H9 (cell line): Measurements from ENCODE around the gene ACSL3. TPM values are rescaled to one million over a fixed set of nuclear protein-coding genes. Genes with fewer than 3 reads are reported as not detected.

ENCODE experiments used
- DNase-seq: peaks from one replicate; pipeline ENCODE4 v3.0.0-alpha.2; 2017
- H2AFZ ChIP-seq: one replicate; pipeline ENCODE4 v1.6.1; 2013; ENCODE audit warnings: mild to moderate bottlenecking, low read length, control low read depth, moderate library complexity
- H2AK5ac ChIP-seq: 2 replicates; pipeline ENCODE4 v1.6.1; 2013; ENCODE audit warnings: low read length, control low read depth, mixed read lengths; ENCODE audit not compliant: insufficient read length
- H2BK120ac ChIP-seq: one replicate; pipeline ENCODE4 v1.6.1; 2013; ENCODE audit warnings: low read depth, mild to moderate bottlenecking, low read length, control low read depth, inconsistent platforms; ENCODE audit not compliant: poor library complexity, severe bottlenecking
- H2BK12ac ChIP-seq: 2 replicates; pipeline ENCODE4 v1.6.1; 2013; ENCODE audit warnings: low read length, control low read depth, mixed read lengths, low read depth; ENCODE audit not compliant: insufficient read length
- H2BK15ac ChIP-seq: 2 replicates; pipeline ENCODE4 v1.6.1; 2013; ENCODE audit warnings: low read depth, low read length, control low read depth
- H2BK20ac ChIP-seq: one replicate; pipeline ENCODE4 v1.6.1; 2013; ENCODE audit warnings: low read depth, mild to moderate bottlenecking, low read length, control low read depth, inconsistent platforms; ENCODE audit not compliant: poor library complexity, severe bottlenecking
- H2BK5ac ChIP-seq: 2 replicates; pipeline ENCODE4 v1.6.1; 2013; ENCODE audit warnings: low read length, control low read depth, mixed read lengths; ENCODE audit not compliant: insufficient read length
- H3K14ac ChIP-seq: 2 replicates; pipeline ENCODE4 v1.6.1; 2013; ENCODE audit warnings: low read length, control low read depth; ENCODE audit not compliant: insufficient read depth
- H3K18ac ChIP-seq: 2 replicates; pipeline ENCODE4 v1.6.1; 2013; ENCODE audit warnings: low read depth, mild to moderate bottlenecking, mixed read lengths, low read length, control low read depth; ENCODE audit not compliant: insufficient read length
- H3K23ac ChIP-seq: 2 replicates; pipeline ENCODE4 v1.6.1; 2013; ENCODE audit warnings: low read length, control low read depth, mixed read lengths, low read depth; ENCODE audit not compliant: insufficient read length
- H3K23me2 ChIP-seq: 2 replicates; pipeline ENCODE4 v1.6.1; 2013; ENCODE audit warnings: low read depth, mild to moderate bottlenecking, mixed read lengths, low read length, control low read depth; ENCODE audit not compliant: insufficient read length, poor library complexity, severe bottlenecking
- H3K27ac ChIP-seq: 2 replicates; pipeline ENCODE4 v1.5.1; 2013; ENCODE audit warnings: low read length, control low read depth, mixed read lengths, low read depth; ENCODE audit not compliant: insufficient read length
- H3K27me3 ChIP-seq: 2 replicates; pipeline ENCODE4 v1.6.1; 2013; ENCODE audit warnings: low read length, control low read depth, inconsistent platforms; ENCODE audit not compliant: insufficient read depth
- H3K4ac ChIP-seq: 2 replicates; pipeline ENCODE4 v1.6.1; 2013; ENCODE audit warnings: low read depth, mild to moderate bottlenecking, control low read depth, inconsistent platforms, low read length, moderate library complexity
- H3K4me1 ChIP-seq: 2 replicates; pipeline ENCODE4 v1.6.1; 2013; ENCODE audit warnings: low read length, control low read depth, inconsistent platforms; ENCODE audit not compliant: insufficient read depth
- H3K4me2 ChIP-seq: 2 replicates; pipeline ENCODE4 v1.6.1; 2013; ENCODE audit warnings: low read length, control low read depth, mixed read lengths; ENCODE audit not compliant: insufficient read length, insufficient read depth
- H3K56ac ChIP-seq: 2 replicates; pipeline ENCODE4 v1.6.1; 2013; ENCODE audit warnings: low read depth, mild to moderate bottlenecking, mixed read lengths, low read length, control low read depth; ENCODE audit not compliant: insufficient read length
- H3K79me1 ChIP-seq: 2 replicates; pipeline ENCODE4 v1.6.1; 2013; ENCODE audit warnings: low read depth, mild to moderate bottlenecking, moderate library complexity, low read length, control low read depth, inconsistent platforms; ENCODE audit not compliant: insufficient read depth, poor library complexity, severe bottlenecking
- H3K79me2 ChIP-seq: 2 replicates; pipeline ENCODE4 v1.6.1; 2013; ENCODE audit warnings: low read length, control low read depth, inconsistent platforms; ENCODE audit not compliant: insufficient read depth
- H3K9ac ChIP-seq: 2 replicates; pipeline ENCODE4 v1.6.1; 2013; ENCODE audit warnings: low read length, control low read depth, mixed read lengths; ENCODE audit not compliant: insufficient read length; ENCODE audit errors: extremely low read depth
- H3K9me3 ChIP-seq: one replicate; pipeline ENCODE4 v1.6.1; 2013; ENCODE audit warnings: low read depth, low read length, inconsistent platforms; ENCODE audit not compliant: control insufficient read depth
- H3T11ph ChIP-seq: one replicate; pipeline ENCODE4 v1.6.1; 2013; ENCODE audit warnings: mild to moderate bottlenecking, low read length, control low read depth, inconsistent platforms
- H4K20me1 ChIP-seq: one replicate; pipeline ENCODE4 v1.6.1; 2013; ENCODE audit not compliant: control insufficient read depth, insufficient read length, insufficient read depth
- H4K5ac ChIP-seq: 2 replicates; pipeline ENCODE4 v1.6.1; 2013; ENCODE audit warnings: low read depth, mild to moderate bottlenecking, mixed read lengths, low read length, control low read depth; ENCODE audit not compliant: insufficient read length
- H4K8ac ChIP-seq: replicated peaks from 2 replicates; pipeline ENCODE4 v1.6.1; 2013; ENCODE audit warnings: low read length, control low read depth, mixed read lengths, low read depth; ENCODE audit not compliant: insufficient read length
- H4K91ac ChIP-seq: 2 replicates; pipeline ENCODE4 v1.6.1; 2013; ENCODE audit warnings: low read depth, mild to moderate bottlenecking, moderate library complexity, mixed read lengths, low read length, control low read depth; ENCODE audit not compliant: insufficient read length
- H3K27ac Mint-ChIP-seq, 3 experiments: 2 replicates in 2 of 3; 3 replicates in 1 of 3; pipeline ENCODE4 v1.8.0; 2020 to 2021; ENCODE audit warnings: mixed read lengths in 3 of 3, mild to moderate bottlenecking in 1 of 3, moderate library complexity in 1 of 3
- H3K27me3 Mint-ChIP-seq: 2 replicates; pipeline ENCODE4 v1.8.0; 2021; ENCODE audit warnings: low read depth, mild to moderate bottlenecking, moderate library complexity, mixed read lengths
- H3K36me3 Mint-ChIP-seq, 3 experiments: 2 replicates in 2 of 3; 3 replicates in 1 of 3; pipeline ENCODE4 v1.8.0; 2020 to 2021; ENCODE audit warnings: low read depth in 3 of 3, mixed read lengths in 3 of 3; ENCODE audit not compliant: insufficient read depth in 1 of 3
- H3K4me1 Mint-ChIP-seq, 2 experiments: 2 replicates each; pipeline ENCODE4 v1.8.0; 2020; ENCODE audit warnings: mixed read lengths in 2 of 2
- H3K4me3 Mint-ChIP-seq, 2 experiments: 2 replicates in 1 of 2; 3 replicates in 1 of 2; pipeline ENCODE4 v1.8.0; 2020 to 2021; ENCODE audit warnings: mild to moderate bottlenecking in 2 of 2, mixed read lengths in 2 of 2, moderate library complexity in 1 of 2
- H3K9me3 Mint-ChIP-seq, 2 experiments: 2 replicates in 1 of 2; 3 replicates in 1 of 2; pipeline ENCODE4 v1.8.0; 2020; ENCODE audit warnings: mild to moderate bottlenecking in 2 of 2, mixed read lengths in 2 of 2, moderate library complexity in 1 of 2
- WGBS: extraction: QIAGEN DNeasy Blood & Tissue Kit; methylation state at CpG from one replicate; pipeline ENCODE4 v1.1.7; 2013; ENCODE audit warnings: missing lambda C conversion rate, low lambda C conversion rate, mixed read lengths; ENCODE audit not compliant: insufficient read length; ENCODE audit errors: extremely low coverage; 5-methylcytosine and 5-hydroxymethylcytosine counted together
- total RNA-seq: library from RNA; stranded (reverse); gene quantifications from 2 replicates; pipeline ENCODE4 v1.2.1, GENCODE V29; 2021
- TF ChIP-seq, protein P1 (sequence below): fragments of 200-600 bp; sonication (generic); conservative IDR thresholded peaks from 3 replicates; pipeline ENCODE4 v1.8.0; 2021; ENCODE audit warnings: antibody characterized with exemption, mild to moderate bottlenecking

ACSL3 gene
- total RNA-seq, 1 experiment from 2014 or later, result 60.9 TPM

DNA sequence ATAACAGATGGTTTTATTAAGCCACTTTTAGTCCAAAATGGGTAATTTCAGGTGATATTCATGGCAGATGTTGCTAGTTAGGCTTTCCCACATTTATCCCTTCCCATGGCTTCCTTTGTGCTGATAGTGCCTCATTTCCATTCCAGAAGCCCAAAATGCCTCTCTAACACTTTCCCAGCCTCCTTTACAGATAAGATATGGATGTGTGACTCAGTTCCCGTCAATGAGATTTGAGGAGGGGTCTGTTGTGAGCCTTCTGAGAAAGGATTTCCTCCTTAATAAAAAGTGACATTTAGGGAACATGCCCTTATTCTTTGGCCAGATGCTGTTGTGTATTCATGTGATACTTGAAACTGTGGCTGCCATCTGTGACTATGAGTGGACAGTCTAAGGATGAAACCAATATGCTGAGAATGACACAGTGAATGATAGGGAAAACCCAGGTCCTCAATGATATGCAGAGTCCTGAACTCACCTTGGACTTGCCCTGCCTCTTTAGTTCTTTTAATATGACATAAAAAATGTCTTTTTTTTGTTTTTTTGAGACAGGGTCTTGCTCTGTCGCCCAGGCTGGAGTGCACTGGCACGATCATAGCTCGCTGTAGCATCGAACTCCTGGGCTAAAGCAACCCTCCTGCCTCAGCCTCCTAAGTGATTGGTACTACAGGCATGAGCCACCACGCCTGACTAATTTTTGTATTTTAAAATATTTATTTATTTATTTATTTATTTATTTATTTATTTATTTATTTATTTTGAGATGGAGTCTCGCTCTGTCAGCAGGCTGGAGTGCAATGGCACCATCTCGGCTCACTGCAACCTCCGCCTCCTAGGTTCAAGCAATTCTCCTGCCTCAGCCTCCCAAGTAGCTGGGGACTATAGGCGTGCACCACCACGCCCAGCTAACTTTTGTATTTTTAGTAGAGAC is 5.8 kb upstream of the ACSL3 start:
- Histone ChIP-seq H3K56ac (no peak overlapping the region), H3K4me2 (no peak overlapping the region), H3K79me1 (no peaks in the 10 kb centered on the region), H3K27me3 (no peaks in the 10 kb centered on the region), H2BK20ac (no peak overlapping the region), H3K4me1 (no peaks in the 10 kb centered on the region), H2BK12ac (no peak overlapping the region), H4K91ac (no peak overlapping the region), H4K5ac (no peak overlapping the region), H2BK120ac (no peak overlapping the region), H3T11ph (no peak overlapping the region), H3K27ac (no peak overlapping the region), H3K79me2 (no peaks in the 10 kb centered on the region), H2BK15ac (no peak overlapping the region), H3K9me3 (no peaks in the 10 kb centered on the region), H3K18ac (no peak overlapping the region), H4K20me1 (no peaks in the 10 kb centered on the region), H3K14ac (no peak overlapping the region), H3K23me2 (no peaks in the 10 kb centered on the region), H3K4ac (no peak overlapping the region), H2AK5ac (no peak overlapping the region), H3K23ac (no peak overlapping the region), H2BK5ac (no peak overlapping the region), H3K9ac (no peak overlapping the region), H4K8ac (no peak overlapping the region), H2AFZ (no peak overlapping the region)
- TF ChIP-seq, protein P1, sequence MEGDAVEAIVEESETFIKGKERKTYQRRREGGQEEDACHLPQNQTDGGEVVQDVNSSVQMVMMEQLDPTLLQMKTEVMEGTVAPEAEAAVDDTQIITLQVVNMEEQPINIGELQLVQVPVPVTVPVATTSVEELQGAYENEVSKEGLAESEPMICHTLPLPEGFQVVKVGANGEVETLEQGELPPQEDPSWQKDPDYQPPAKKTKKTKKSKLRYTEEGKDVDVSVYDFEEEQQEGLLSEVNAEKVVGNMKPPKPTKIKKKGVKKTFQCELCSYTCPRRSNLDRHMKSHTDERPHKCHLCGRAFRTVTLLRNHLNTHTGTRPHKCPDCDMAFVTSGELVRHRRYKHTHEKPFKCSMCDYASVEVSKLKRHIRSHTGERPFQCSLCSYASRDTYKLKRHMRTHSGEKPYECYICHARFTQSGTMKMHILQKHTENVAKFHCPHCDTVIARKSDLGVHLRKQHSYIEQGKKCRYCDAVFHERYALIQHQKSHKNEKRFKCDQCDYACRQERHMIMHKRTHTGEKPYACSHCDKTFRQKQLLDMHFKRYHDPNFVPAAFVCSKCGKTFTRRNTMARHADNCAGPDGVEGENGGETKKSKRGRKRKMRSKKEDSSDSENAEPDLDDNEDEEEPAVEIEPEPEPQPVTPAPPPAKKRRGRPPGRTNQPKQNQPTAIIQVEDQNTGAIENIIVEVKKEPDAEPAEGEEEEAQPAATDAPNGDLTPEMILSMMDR, result no peak
- Mint-ChIP-seq H3K27me3 (no peaks in the 10 kb centered on the region; the same call in 1 of the 2 replicates), H3K9me3 (no peaks in the 10 kb centered on the region), H3K36me3 (no peaks in the 10 kb centered on the region; a peak in 1 of 7 replicates), H3K27ac (no peak overlapping the region), H3K4me1 (peaks cover 5% of the 10 kb centered on the region in 2 experiments), H3K4me3 (no peak overlapping the region)
- no CpG with 5 or more reads among the region's 11 CpGs for WGBS
- no peak for DNase-seq
